IMR-90 (cell line): ENCODE results near the gene PFN2. TPM values are rescaled to one million over a fixed set of nuclear protein-coding genes. Genes with fewer than 3 reads are reported as not detected.

ENCODE experiments used
- ATAC-seq: fragments of 200-7000 bp; cut with Tn5 transposase; 2 replicates; pipeline ENCODE4 v1.9.1; 2020; ENCODE audit warnings: low read depth, mild to moderate bottlenecking, moderate library complexity
- BruUV-seq: library from RNA; stranded (reverse); fragments of 400-500 nt; replicated peaks from 2 replicates; lab custom pipeline; 2021; lab: Mats Ljungman, UMichigan
- CTCF ChIA-PET: fragments of 300-600 bp; formaldehyde crosslinking; extraction: SDS; loops from one replicate; lab custom pipeline; 2021; ENCODE audit warnings: antibody characterized with exemption; lab: Yijun Ruan, JAX
- POLR2A ChIA-PET: fragments of 300-600 bp; sonication (Branson Sonifier 250); formaldehyde crosslinking; loops from one replicate; lab custom pipeline; 2022; ENCODE audit warnings: antibody characterized with exemption; ENCODE audit not compliant: unreplicated experiment; lab: Charles Lee
- DNase-seq: peaks from one replicate; pipeline ENCODE4 v3.0.0; 2013
- H2AFZ ChIP-seq: replicated peaks from 2 replicates; pipeline ENCODE3; 2013; ENCODE audit warnings: low read length, mild to moderate bottlenecking; ENCODE audit not compliant: poor library complexity
- H2AK5ac ChIP-seq: 2 replicates; pipeline ENCODE4 v1.6.1; 2013; ENCODE audit warnings: low read depth, low read length, inconsistent platforms
- H2AK9ac ChIP-seq: replicated peaks from 2 replicates; pipeline ENCODE3; 2013; ENCODE audit warnings: mild to moderate bottlenecking, low read depth, low read length, moderate library complexity; ENCODE audit not compliant: poor library complexity
- H2BK120ac ChIP-seq: 2 replicates; pipeline ENCODE4 v1.6.1; 2013; ENCODE audit warnings: low read depth, low read length, inconsistent platforms
- H2BK15ac ChIP-seq: 3 replicates; pipeline ENCODE4 v1.6.1; 2013; ENCODE audit warnings: low read depth, low read length, inconsistent platforms
- H2BK20ac ChIP-seq: 2 replicates; pipeline ENCODE4 v1.6.1; 2013; ENCODE audit warnings: low read depth, mild to moderate bottlenecking, inconsistent platforms, low read length, moderate library complexity
- H2BK5ac ChIP-seq: 2 replicates; pipeline ENCODE4 v1.6.1; 2013; ENCODE audit warnings: mild to moderate bottlenecking, low read depth, low read length, inconsistent platforms; ENCODE audit not compliant: poor library complexity, severe bottlenecking
- H3K14ac ChIP-seq: replicated peaks from 2 replicates; pipeline ENCODE4 v1.6.1; 2013; ENCODE audit warnings: low read depth, low read length, inconsistent platforms
- H3K18ac ChIP-seq: 2 replicates; pipeline ENCODE4 v1.6.1; 2013; ENCODE audit warnings: low read depth, low read length, control low read depth
- H3K23ac ChIP-seq: 2 replicates; pipeline ENCODE4 v1.6.1; 2013; ENCODE audit warnings: low read depth, low read length, inconsistent platforms
- H3K27ac ChIP-seq: 2 replicates; pipeline ENCODE4 v1.5.1; 2013; ENCODE audit warnings: mild to moderate bottlenecking, control low read depth, low read length; ENCODE audit not compliant: insufficient read depth
- H3K27me3 ChIP-seq: 2 replicates; pipeline ENCODE4 v1.6.1; 2013; ENCODE audit warnings: low read length; ENCODE audit not compliant: control insufficient read depth, insufficient read depth
- H3K36me3 ChIP-seq: 2 replicates; pipeline ENCODE4 v1.6.1; 2013; ENCODE audit warnings: low read length, mixed read lengths; ENCODE audit not compliant: control insufficient read depth, insufficient read depth
- H3K4ac ChIP-seq: 2 replicates; pipeline ENCODE4 v1.6.1; 2013; ENCODE audit warnings: low read depth, low read length, inconsistent platforms
- H3K4me1 ChIP-seq: 2 replicates; pipeline ENCODE4 v1.6.1; 2013; ENCODE audit warnings: low read length, mixed read lengths; ENCODE audit not compliant: control insufficient read depth, insufficient read depth
- H3K4me2 ChIP-seq: 2 replicates; pipeline ENCODE4 v1.6.1; 2013; ENCODE audit warnings: low read depth, mild to moderate bottlenecking, control low read depth, low read length, moderate library complexity
- H3K4me3 ChIP-seq: 2 replicates; pipeline ENCODE4 v1.5.1; 2013; ENCODE audit warnings: low read depth, mild to moderate bottlenecking, control low read depth, low read length, moderate library complexity; ENCODE audit not compliant: insufficient read depth
- H3K56ac ChIP-seq: 2 replicates; pipeline ENCODE4 v1.6.1; 2013; ENCODE audit warnings: low read length, inconsistent platforms; ENCODE audit not compliant: insufficient read depth; ENCODE audit errors: extremely low read depth
- H3K79me1 ChIP-seq, 2 experiments: 2 replicates each; pipeline ENCODE4 v1.6.1; 2013; ENCODE audit warnings: low read length in 2 of 2, inconsistent platforms in 1 of 2, low read depth in 1 of 2
- H3K9ac ChIP-seq: 2 replicates; pipeline ENCODE4 v1.6.1; 2013; ENCODE audit warnings: low read depth, low read length, control low read depth
- H3K9me1 ChIP-seq: 2 replicates; pipeline ENCODE4 v1.6.1; 2013; ENCODE audit warnings: low read length, inconsistent platforms; ENCODE audit not compliant: insufficient read depth
- H3K9me3 ChIP-seq: 2 replicates; pipeline ENCODE4 v1.6.1; 2013; ENCODE audit warnings: low read length; ENCODE audit not compliant: control insufficient read depth, insufficient read depth
- H4K20me1 ChIP-seq: 2 replicates; pipeline ENCODE4 v1.6.1; 2013; ENCODE audit warnings: low read length, inconsistent platforms; ENCODE audit not compliant: insufficient read depth
- H4K5ac ChIP-seq: 2 replicates; pipeline ENCODE4 v1.6.1; 2013; ENCODE audit warnings: mild to moderate bottlenecking, low read depth, low read length, control low read depth
- H4K8ac ChIP-seq, 2 experiments: 2 replicates each; pipeline ENCODE4 v1.6.1; 2013; ENCODE audit warnings: low read depth in 2 of 2, low read length in 2 of 2, control low read depth in 1 of 2, inconsistent platforms in 1 of 2
- H4K91ac ChIP-seq: 2 replicates; pipeline ENCODE4 v1.6.1; 2013; ENCODE audit warnings: low read depth, low read length, inconsistent platforms; ENCODE audit not compliant: insufficient read depth
- BHLHE40 ChIP-seq: fragments of 150-350 bp; IDR thresholded peaks from 2 replicates; pipeline ENCODE4 v1.6.1; 2016; ENCODE audit warnings: mild to moderate bottlenecking, low read depth, low read length
- CEBPB ChIP-seq: IDR thresholded peaks from 2 replicates; pipeline ENCODE4 v1.6.1; 2012; ENCODE audit warnings: low read depth, low read length, improper control_type of control experiment
- ELK1 ChIP-seq: fragments of 150-350 bp; IDR thresholded peaks from 2 replicates; pipeline ENCODE4 v1.6.1; 2016; ENCODE audit warnings: low read depth, mild to moderate bottlenecking, low read length, moderate library complexity, borderline replicate concordance
- FOS ChIP-seq: fragments of 150-350 bp; IDR thresholded peaks from 2 replicates; pipeline ENCODE4 v1.6.1; 2016; ENCODE audit warnings: low read depth, low read length
- MAFK ChIP-seq: IDR thresholded peaks from 2 replicates; pipeline ENCODE4 v1.6.1; 2012; ENCODE audit warnings: low read depth, low read length, improper control_type of control experiment
- NFE2L2 ChIP-seq: fragments of 150-350 bp; IDR thresholded peaks from 2 replicates; pipeline ENCODE4 v1.6.1; 2016; ENCODE audit warnings: low read depth, mild to moderate bottlenecking, low read length
- RCOR1 ChIP-seq: IDR thresholded peaks from 2 replicates; pipeline ENCODE4 v1.6.1; 2012; ENCODE audit warnings: mild to moderate bottlenecking, low read length, improper control_type of control experiment; ENCODE audit not compliant: insufficient replicate concordance
- USF2 ChIP-seq: fragments of 150-350 bp; IDR thresholded peaks from 2 replicates; pipeline ENCODE4 v1.6.1; 2017; ENCODE audit warnings: mild to moderate bottlenecking, antibody characterized with exemption, low read length, low read depth
- WGBS, 2 experiments: methylation state at CpG; one replicate each; pipeline versions ENCODE4 v1.1.5 to v1.1.7; 2013; ENCODE audit warnings: missing lambda C conversion rate in 2 of 2; ENCODE audit not compliant: insufficient read length in 1 of 2; ENCODE audit errors: extremely low coverage in 2 of 2; 5-methylcytosine and 5-hydroxymethylcytosine counted together
- dilution Hi-C: fragments of 300-500 bp; cut with HindIII; formaldehyde crosslinking; loops from one replicate; pipeline ENCODE4 v1.14.3; 2018; ENCODE audit warnings: low sequenced_read_pairs; ENCODE audit not compliant: unreplicated experiment
- in situ Hi-C: fragments of 300-500 bp; cut with MboI; formaldehyde crosslinking; loops from 3 replicates; pipeline ENCODE4 v1.14.3; 2019; ENCODE audit warnings: low sequenced_read_pairs, inconsistent platforms, mixed read lengths
- intact Hi-C: fragments of 100-400 bp; cut with micrococcal nuclease; formaldehyde crosslinking; loops from 2 replicates; pipeline ENCODE4 v1.10.0; 2022
- polyA plus RNA-seq, 3 experiments: library from polyadenylated mRNA; depleted of rRNA; stranded (reverse); fragments of >200 nt; gene quantifications; 2 replicates each; pipeline ENCODE4 v1.2.3, GENCODE V29; 2012; ENCODE audit warnings: low replicate concordance in 1 of 3
- total RNA-seq: library from RNA; depleted of rRNA; stranded (reverse); fragments of >200 nt; gene quantifications from 2 replicates; pipeline ENCODE4 v1.2.3, GENCODE V29; 2012

Gene PFN2
- total and polyA plus RNA-seq, 2 of the 4 experiments (the other 2 are of a cell fraction), result 256 to 444 TPM

- H4K91ac ChIP-seq, result no peak overlapping the region
- CTCF ChIA-PET, result no interaction called here
- H3K9ac ChIP-seq, result no peak overlapping the region
- H3K36me3 ChIP-seq, result no peaks in the 10 kb centered on the region
- peaks cover 3% of the 10 kb centered on the region for H3K9me3 ChIP-seq
- H2AK5ac ChIP-seq, result no peak overlapping the region
- in situ Hi-C loops (no loop called here), intact Hi-C loops (no loop called here), dilution Hi-C loops (no loop called here)
- no peak overlapping the region for H2BK120ac ChIP-seq
- no peak overlapping the region for H3K4me3 ChIP-seq
- H2AFZ ChIP-seq, result no peak overlapping the region
- no peak overlapping the region for H3K56ac ChIP-seq
- ATAC-seq (no peak), DNase-seq (no peak)
- H3K27ac ChIP-seq, result no peak overlapping the region
- H2AK9ac ChIP-seq, result no peak overlapping the region
- TF ChIP-seq USF2 (no peak), NFE2L2 (no peak), MAFK (no peak), ELK1 (no peak), FOS (no peak), BHLHE40 (no peak), RCOR1 (no peak), CEBPB (no peak)
- H2BK15ac ChIP-seq, result no peak overlapping the region
- no peaks in the 10 kb centered on the region for H3K27me3 ChIP-seq
- H4K5ac ChIP-seq, result no peak overlapping the region
- no TSS peak for BruUV-seq
- no peak overlapping the region for H3K14ac ChIP-seq
- no peak overlapping the region for H3K4me2 ChIP-seq
- no peaks in the 10 kb centered on the region for H3K79me1 ChIP-seq
- H3K4me1 ChIP-seq, result peaks cover 4% of the 10 kb centered on the region
- no peaks in the 10 kb centered on the region for H3K9me1 ChIP-seq
- POLR2A ChIA-PET, result interaction anchor here (1.1 kb wide), 1 partner anchor 17 kb away, joined by 3 read pairs; no protein-coding TSS in a partner anchor
- H2BK20ac ChIP-seq, result no peak overlapping the region
- H3K4ac ChIP-seq, result no peak overlapping the region
- H4K8ac ChIP-seq, result no peak overlapping the region
- H3K18ac ChIP-seq, result no peak overlapping the region
- WGBS, 2 experiments, result no CpG with 5 or more reads among the region's 2 CpGs
- H4K20me1 ChIP-seq, result no peaks in the 10 kb centered on the region
- H3K23ac ChIP-seq, result no peak overlapping the region
- H2BK5ac ChIP-seq, result no peak overlapping the region
Measured at GRCh38 chr3:149989307-149989706, 18.6 kb upstream of the PFN2 start.
